ENCODE data around the gene LNX1. TPM values are rescaled to one million over a fixed set of nuclear protein-coding genes. Genes with fewer than 3 reads are reported as not detected.

Gene LNX1
- total RNA-seq, 1 experiment from 2014 or later = 1.7 TPM

DNA sequence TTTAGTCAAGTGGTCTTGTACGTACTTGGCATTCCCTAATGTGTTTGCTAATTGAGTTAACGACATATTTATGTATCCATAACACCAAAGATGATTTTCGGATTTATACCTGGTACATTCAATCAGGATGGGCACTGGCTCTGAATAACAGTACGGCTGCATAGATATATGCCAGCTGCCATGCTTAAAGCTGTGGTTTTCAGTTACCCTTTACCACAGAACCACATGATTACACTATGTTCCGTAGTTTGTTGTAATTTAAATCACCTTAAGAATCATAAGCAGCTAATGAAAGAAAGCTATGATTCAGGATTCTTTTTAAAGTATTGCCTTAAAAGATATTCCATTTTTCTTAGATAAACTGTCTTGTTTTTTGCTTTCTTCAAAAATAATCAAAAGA, 160.2 kb downstream of the LNX1 start:
- no peaks in the 10 kb centered on the region for H4K20me1 ChIP-seq (ENCODE audit: control insufficient read depth, insufficient read depth, insufficient read length)

More for the DNA sequence above, 160.2 kb downstream of the LNX1 start:
- Histone ChIP-seq H4K91ac (ENCODE audit: insufficient read length, low read depth, low read length) (no peak overlapping the region), H3K23me2 (ENCODE audit: insufficient read length, low read depth, low read length, poor library complexity, severe bottlenecking) (no peaks in the 10 kb centered on the region), H4K5ac (ENCODE audit: insufficient read length, low read depth, low read length) (no peak overlapping the region), H3T11ph (ENCODE audit: low read length) (no peak overlapping the region), H3K79me2 (ENCODE audit: insufficient read depth, low read length) (no peaks in the 10 kb centered on the region), H3K27me3 (ENCODE audit: insufficient read depth, low read length) (no peaks in the 10 kb centered on the region), H2AK5ac (ENCODE audit: insufficient read length, low read length) (no peak overlapping the region), H3K27ac (ENCODE audit: insufficient read length, low read depth, low read length) (no peak overlapping the region), H3K4me2 (ENCODE audit: insufficient read depth, insufficient read length, low read length) (no peak overlapping the region), H3K79me1 (ENCODE audit: insufficient read depth, low read depth, low read length, poor library complexity, severe bottlenecking) (no peaks in the 10 kb centered on the region), H3K9ac (ENCODE audit: extremely low read depth, insufficient read length, low read length) (no peak overlapping the region), H3K23ac (ENCODE audit: insufficient read length, low read depth, low read length) (no peak overlapping the region), H3K14ac (ENCODE audit: insufficient read depth, low read length) (no peak overlapping the region), H2BK5ac (ENCODE audit: insufficient read length, low read length) (no peak overlapping the region), H3K56ac (ENCODE audit: insufficient read length, low read depth, low read length) (no peak overlapping the region), H2BK120ac (ENCODE audit: low read depth, low read length, poor library complexity, severe bottlenecking) (no peak overlapping the region), H2AFZ (ENCODE audit: low read length) (no peak overlapping the region), H2BK12ac (ENCODE audit: insufficient read length, low read depth, low read length) (no peak overlapping the region), H3K4me1 (ENCODE audit: insufficient read depth, low read length) (no peaks in the 10 kb centered on the region), H3K4ac (ENCODE audit: low read depth, low read length) (no peak overlapping the region), H3K18ac (ENCODE audit: insufficient read length, low read depth, low read length) (no peak overlapping the region), H3K9me3 (ENCODE audit: control insufficient read depth, low read depth, low read length) (no peaks in the 10 kb centered on the region), H2BK20ac (ENCODE audit: low read depth, low read length, poor library complexity, severe bottlenecking) (no peak overlapping the region), H4K8ac (replicated peaks; ENCODE audit: insufficient read length, low read depth, low read length) (no peak overlapping the region), H2BK15ac (ENCODE audit: low read depth, low read length) (no peak overlapping the region)
- Mint-ChIP-seq H3K9me3 (no peaks in the 10 kb centered on the region), H3K27me3 (ENCODE audit: low read depth) (no peaks in the 10 kb centered on the region), H3K36me3 (ENCODE audit: insufficient read depth in 1 of 3, low read depth in 3 of 3) (peaks cover 14 to 58% (median 43%) of the 10 kb centered on the region in 3 experiments), H3K27ac (no peak overlapping the region), H3K4me3 (no peak overlapping the region), H3K4me1 (no peaks in the 10 kb centered on the region)
- no peak for DNase-seq
- no CpG with 5 or more reads among the region's 5 CpGs for WGBS (ENCODE audit: extremely low coverage, insufficient read length, low lambda C conversion rate)
- TF ChIP-seq CTCF (conservative IDR thresholded peaks at IDR 0.05) = no peak
